ENCODE measurements around the gene FBXO42. TPM values are rescaled to one million over a fixed set of nuclear protein-coding genes. Genes with fewer than 3 reads are reported as not detected.

FBXO42 gene
- total RNA-seq, 1 donor: 18.6 TPM

DNA sequence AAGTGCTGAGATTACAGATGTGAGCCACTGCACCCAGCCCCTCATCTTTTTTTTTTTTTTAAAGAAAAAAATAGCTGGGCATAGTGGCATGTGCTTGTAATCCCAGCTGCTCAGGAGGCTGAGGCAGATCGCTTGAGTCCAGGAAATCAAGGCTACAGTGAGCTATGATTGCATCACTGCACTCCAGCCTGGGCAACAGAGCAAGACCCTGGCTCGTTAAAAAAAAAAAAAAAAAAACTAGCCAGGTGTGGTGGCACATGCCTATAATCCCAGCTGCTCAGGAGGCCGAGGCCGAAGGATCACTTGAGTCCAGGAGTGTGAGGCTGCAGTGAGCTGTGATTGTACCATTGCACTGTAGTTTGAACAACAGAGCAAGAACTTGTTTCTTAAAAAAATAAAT, 28.6 kb upstream of the FBXO42 start:
- TF ChIP-seq, protein P1, sequence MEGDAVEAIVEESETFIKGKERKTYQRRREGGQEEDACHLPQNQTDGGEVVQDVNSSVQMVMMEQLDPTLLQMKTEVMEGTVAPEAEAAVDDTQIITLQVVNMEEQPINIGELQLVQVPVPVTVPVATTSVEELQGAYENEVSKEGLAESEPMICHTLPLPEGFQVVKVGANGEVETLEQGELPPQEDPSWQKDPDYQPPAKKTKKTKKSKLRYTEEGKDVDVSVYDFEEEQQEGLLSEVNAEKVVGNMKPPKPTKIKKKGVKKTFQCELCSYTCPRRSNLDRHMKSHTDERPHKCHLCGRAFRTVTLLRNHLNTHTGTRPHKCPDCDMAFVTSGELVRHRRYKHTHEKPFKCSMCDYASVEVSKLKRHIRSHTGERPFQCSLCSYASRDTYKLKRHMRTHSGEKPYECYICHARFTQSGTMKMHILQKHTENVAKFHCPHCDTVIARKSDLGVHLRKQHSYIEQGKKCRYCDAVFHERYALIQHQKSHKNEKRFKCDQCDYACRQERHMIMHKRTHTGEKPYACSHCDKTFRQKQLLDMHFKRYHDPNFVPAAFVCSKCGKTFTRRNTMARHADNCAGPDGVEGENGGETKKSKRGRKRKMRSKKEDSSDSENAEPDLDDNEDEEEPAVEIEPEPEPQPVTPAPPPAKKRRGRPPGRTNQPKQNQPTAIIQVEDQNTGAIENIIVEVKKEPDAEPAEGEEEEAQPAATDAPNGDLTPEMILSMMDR (IDR thresholded peaks at IDR 0.05; ENCODE audit: insufficient read depth, low read length): no peak
- no peak for DNase-seq (ENCODE audit: low read depth)
- H3K4me3 ChIP-seq (ENCODE audit: low read depth, low read length): no peak overlapping the region

DNA sequence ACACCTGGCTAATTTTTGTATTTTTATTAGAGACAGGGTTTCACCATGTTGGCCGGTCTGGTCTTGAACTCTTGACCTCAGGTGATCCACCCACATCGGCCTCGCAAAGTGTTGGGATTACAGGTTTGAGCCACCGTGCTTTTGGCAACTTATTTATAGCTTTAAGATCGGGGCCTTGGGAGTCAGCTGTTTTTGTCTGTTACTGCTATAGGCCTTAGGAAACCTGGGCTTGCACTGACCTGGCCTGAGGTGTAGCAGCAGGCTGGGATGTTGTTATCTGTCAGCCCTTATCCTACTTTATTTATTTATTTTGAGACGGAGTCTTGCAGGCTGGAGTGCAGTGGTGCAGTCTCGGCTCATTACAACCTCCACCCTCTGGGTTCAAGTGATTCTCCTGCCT, 26.2 kb upstream of the FBXO42 start:
- TF ChIP-seq, protein P1 (IDR thresholded peaks at IDR 0.05; ENCODE audit: insufficient read depth, low read length): no peak
- no peak for DNase-seq (ENCODE audit: low read depth)
- no peak overlapping the region for H3K4me3 ChIP-seq (ENCODE audit: low read depth, low read length)

DNA sequence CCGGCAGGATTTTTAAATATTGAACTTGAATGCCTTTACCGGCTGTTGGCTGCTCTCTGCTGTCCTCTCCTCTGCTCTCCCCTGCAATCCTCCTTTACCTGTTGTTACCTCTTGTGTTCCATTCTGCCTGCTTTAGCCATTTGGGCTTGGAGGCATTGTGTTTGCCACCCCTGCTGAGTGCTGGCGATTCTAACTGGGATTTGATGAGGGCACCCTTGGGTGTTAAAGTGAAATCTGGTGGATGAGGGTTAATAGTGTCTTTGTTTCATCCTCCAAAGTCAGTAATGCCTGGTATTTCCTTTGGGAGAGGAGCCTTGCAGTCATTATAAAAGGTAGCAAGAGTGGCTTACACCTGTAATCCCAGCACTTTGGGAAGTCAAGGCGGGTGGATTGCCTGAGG, 24.7 kb upstream of the FBXO42 start:
- H3K4me3 ChIP-seq (ENCODE audit: low read depth, low read length): no peak overlapping the region
- TF ChIP-seq, protein P1 (IDR thresholded peaks at IDR 0.05; ENCODE audit: insufficient read depth, low read length): no peak
- no peak for DNase-seq (ENCODE audit: low read depth)

DNA sequence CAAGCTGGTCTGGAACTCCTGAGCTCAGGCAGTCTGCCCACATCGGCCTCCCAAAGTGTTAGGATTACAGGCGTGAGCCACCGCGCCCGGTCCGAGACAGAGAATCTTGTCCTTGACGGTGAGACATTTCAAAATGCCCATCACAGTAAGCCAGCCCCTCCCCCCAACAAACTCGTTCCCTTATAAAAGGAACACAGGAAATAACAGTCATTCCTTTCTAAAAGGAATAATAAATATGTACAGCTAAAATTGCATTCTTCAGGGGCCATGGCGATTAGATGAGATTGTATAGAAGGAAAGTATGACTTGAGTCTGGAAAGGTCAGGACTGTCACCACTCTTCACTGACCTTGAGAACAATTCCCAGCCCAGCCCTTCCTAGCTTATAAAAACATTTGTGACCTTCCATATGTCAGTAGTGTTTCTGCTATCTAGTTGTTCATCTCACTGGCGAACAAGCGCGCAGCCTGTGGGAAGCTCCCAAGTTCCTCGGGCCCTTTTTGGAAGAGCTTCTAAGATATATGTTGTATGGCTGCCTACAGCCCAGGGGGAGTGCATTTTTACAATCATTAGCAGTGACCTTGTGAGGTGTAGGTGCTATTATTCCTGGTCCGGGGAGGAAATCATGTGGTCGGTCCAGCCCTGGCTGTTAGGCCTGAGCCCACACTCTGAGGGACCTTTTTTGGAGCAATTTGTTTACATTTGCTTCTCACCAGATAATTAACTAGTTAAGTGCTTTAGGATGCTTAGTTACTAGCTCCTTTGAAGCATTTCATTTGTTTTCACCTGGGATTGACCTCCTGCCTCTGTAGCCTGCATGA, 23.5 kb upstream of the FBXO42 start:
- TF ChIP-seq, protein P1 (IDR thresholded peaks at IDR 0.05; ENCODE audit: insufficient read depth, low read length): no peak
- no peak overlapping the region for H3K4me3 ChIP-seq (ENCODE audit: low read depth, low read length)
- peak; percentile 73 for DNase-seq (ENCODE audit: low read depth)

DNA sequence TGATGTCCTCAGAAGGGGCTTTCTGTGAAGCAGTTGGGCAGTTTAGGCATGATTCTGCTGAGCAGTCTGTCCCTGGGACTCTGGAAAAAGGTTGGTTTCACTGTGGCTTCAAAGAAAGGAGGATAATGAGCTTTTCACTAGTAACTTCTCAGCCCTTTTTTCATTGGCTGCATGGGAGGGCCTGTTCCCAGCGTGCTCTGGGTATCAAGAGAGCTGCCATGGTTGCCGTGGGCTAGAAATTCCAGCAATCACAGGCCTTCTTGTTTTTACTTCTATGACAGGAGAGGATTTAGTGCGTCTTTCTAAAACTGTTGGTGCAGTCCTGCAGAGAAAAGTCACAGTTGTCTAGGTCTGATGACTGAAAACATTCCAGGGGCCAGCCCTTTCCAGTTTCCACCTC, 22.0 kb upstream of the FBXO42 start:
- TF ChIP-seq, protein P1 (IDR thresholded peaks at IDR 0.05; ENCODE audit: insufficient read depth, low read length): no peak
- H3K4me3 ChIP-seq (ENCODE audit: low read depth, low read length): no peak overlapping the region
- no peak for DNase-seq (ENCODE audit: low read depth)

DNA sequence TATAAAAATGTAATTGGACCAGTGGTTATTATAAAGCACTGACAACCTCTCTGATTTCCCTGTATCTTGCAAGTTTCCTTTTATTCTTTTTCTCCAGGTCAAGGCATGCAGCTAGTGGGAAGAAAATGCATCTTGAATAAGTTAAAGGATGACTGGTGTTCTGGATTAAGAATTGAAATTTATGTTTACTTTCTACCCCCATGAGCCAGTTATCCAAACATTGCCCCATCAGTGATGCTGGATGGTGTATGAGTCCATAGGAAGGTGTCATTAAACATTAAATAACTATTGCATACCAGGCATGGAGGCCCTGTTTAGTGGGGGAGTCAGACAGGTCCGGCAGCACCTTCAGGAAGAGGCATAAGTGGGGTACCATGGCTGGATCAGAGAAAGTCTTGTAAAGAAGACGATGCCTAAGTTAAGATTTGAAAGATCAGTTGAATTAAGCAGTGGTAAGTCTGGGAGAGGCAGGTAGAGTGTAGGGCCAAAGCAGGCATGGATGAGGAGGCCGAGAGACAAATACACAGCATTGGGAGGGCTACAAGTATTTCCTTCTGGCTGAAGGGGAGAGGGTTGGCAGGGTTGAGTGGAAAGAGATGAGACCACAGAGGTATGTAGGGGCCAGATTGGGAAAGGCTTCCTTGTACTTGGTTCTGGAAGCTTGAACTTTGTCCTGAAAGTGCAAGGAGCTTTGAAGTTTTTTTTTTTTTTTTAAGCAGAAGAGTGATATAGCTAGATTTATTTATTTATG, 20.4 kb upstream of the FBXO42 start:
- H3K4me3 ChIP-seq (ENCODE audit: low read depth, low read length): no peak overlapping the region
- no peak for DNase-seq (ENCODE audit: low read depth)
- TF ChIP-seq, protein P1 (IDR thresholded peaks at IDR 0.05; ENCODE audit: insufficient read depth, low read length): no peak

Measured in fibroblast of the aortic adventitia (primary cell).